Gastroesophageal sphincter (tissue), 4 donors: ENCODE measurements around the gene DST. TPM values are rescaled to one million over a fixed set of nuclear protein-coding genes. Genes with fewer than 3 reads are reported as not detected.

Source experiments
- ATAC-seq: fragments of 150-250 bp; one replicate; pipeline ENCODE4 v1.9.1; 2016; ENCODE audit warnings: mild to moderate bottlenecking, moderate library complexity
- H3K27ac ChIP-seq, 4 donors: fragments of 200-600 bp; sonication (generic) in 3 of 4; 1 replicate in 3 of 4; 2 replicates in 1 of 4; pipeline ENCODE4 v1.5.1; 2016 to 2019
- H3K27me3 ChIP-seq: fragments of 200-600 bp; sonication (generic); one replicate; pipeline ENCODE4 v1.5.1; 2019
- H3K36me3 ChIP-seq, 2 donors: fragments of 200-600 bp; sonication (generic); one replicate each; pipeline ENCODE4 v1.5.1; 2019; ENCODE audit warnings: control low read depth in 1 of 2
- H3K4me1 ChIP-seq, 3 donors: fragments of 200-600 bp; sonication (generic); 1 replicate in 2 of 3; 2 replicates in 1 of 3; pipeline ENCODE4 v1.5.1; 2016 to 2019; ENCODE audit warnings: control low read depth in 2 of 3
- H3K4me3 ChIP-seq, 2 donors: fragments of 200-600 bp; sonication (generic); one replicate each; pipeline ENCODE4 v1.5.1; 2019; ENCODE audit warnings: mild to moderate bottlenecking in 1 of 2, moderate library complexity in 1 of 2
- H3K9me3 ChIP-seq, 3 donors: fragments of 200-600 bp; sonication (generic); one replicate each; pipeline ENCODE4 v1.5.1; 2017 to 2019; ENCODE audit warnings: control low read depth in 2 of 3
- CTCF ChIP-seq, 4 experiments: fragments of 200-600 bp in 2 of 4; fragments of 450-650 bp in 2 of 4; sonication (generic) in 1 of 4; IDR thresholded peaks; one replicate each; pipeline ENCODE4 v1.5.1; 2017 to 2019; ENCODE audit warnings: antibody characterized with exemption in 4 of 4, mild to moderate bottlenecking in 2 of 4, moderate library complexity in 2 of 4
- EP300 ChIP-seq: sonication (generic); formaldehyde crosslinking; IDR thresholded peaks from one replicate; pipeline ENCODE4 v1.6.1; 2017; ENCODE audit warnings: antibody characterized with exemption, mild to moderate bottlenecking
- POLR2A ChIP-seq, 2 donors: fragments of 450-650 bp; IDR thresholded peaks; one replicate each; pipeline ENCODE4 v1.6.1; 2017; ENCODE audit warnings: antibody characterized with exemption in 2 of 2, mild to moderate bottlenecking in 2 of 2, moderate library complexity in 1 of 2
- POLR2AphosphoS5 ChIP-seq: sonication (generic); formaldehyde crosslinking; IDR thresholded peaks from one replicate; pipeline ENCODE4 v1.6.1; 2017; ENCODE audit warnings: antibody characterized with exemption
- WGBS, 2 donors: methylation state at CpG; one replicate each; pipeline ENCODE4 v1.1.5; 2018; ENCODE audit warnings: low coverage in 1 of 2; 5-methylcytosine and 5-hydroxymethylcytosine counted together
- total RNA-seq, 4 donors: library from RNA; depleted of rRNA; stranded (reverse); fragments of >200 nt; gene quantifications; one replicate each; pipeline ENCODE4 v1.1.0, GENCODE V29; 2016

Gene DST
- total RNA-seq, 4 donors from 2014 or later: 442 to 716 (median 661) TPM

- no peak for TF ChIP-seq CTCF (IDR thresholded peaks at IDR 0.05)
- no peak for TF ChIP-seq EP300
- TF ChIP-seq POLR2A (IDR thresholded peaks at IDR 0.05): no peak
- no peak for TF ChIP-seq POLR2AphosphoS5
- Histone ChIP-seq H3K4me3 (no peak overlapping the region), H3K36me3 (peaks cover 0 to 10% of the 10 kb centered on the region in 2 donors), H3K9me3 (no peaks in the 10 kb centered on the region), H3K27ac (peak overlapping the region in 1 of 4 donors; percentile 24), H3K27me3 (no peaks in the 10 kb centered on the region), H3K4me1 (peaks cover 3 to 56% (median 11%) of the 10 kb centered on the region in 3 donors)
- ATAC-seq: no peak
- 63 to 71% methylated on average over 1 of the region's 1 CpG for WGBS, 2 donors
Measured at GRCh38 chr6:56652231-56652630, 9.5 kb upstream of the DST start.

GRCh38 chr6:56650191-56650590, 7.5 kb upstream of the DST start:
- 100% methylated on average over 1 of the region's 1 CpG for WGBS, 2 donors
- ATAC-seq: no peak
- peak overlapping the region in 1 of 4 donors; percentile 4 for H3K27ac ChIP-seq

GRCh38 chr6:56649782-56650181, 7.1 kb upstream of the DST start:
- Histone ChIP-seq H3K4me1 (peaks cover 3 to 38% (median 11%) of the 10 kb centered on the region in 3 donors), H3K27ac (peak overlapping the region in 1 of 4 donors; percentile 4), H3K36me3 (peaks cover 0 to 33% of the 10 kb centered on the region in 2 donors), H3K27me3 (no peaks in the 10 kb centered on the region), H3K9me3 (no peaks in the 10 kb centered on the region), H3K4me3 (no peak overlapping the region)
- ATAC-seq: peak; percentile 64
- 63 to 78% methylated on average over 3 of the region's 3 CpGs for WGBS, 2 donors
- no peak for TF ChIP-seq POLR2A (IDR thresholded peaks at IDR 0.05)
- TF ChIP-seq EP300: no peak
- TF ChIP-seq CTCF (IDR thresholded peaks at IDR 0.05): no peak
- TF ChIP-seq POLR2AphosphoS5: no peak

More at GRCh38 chr6:56650191-56650590, 7.5 kb upstream of the DST start:
- peaks cover 0 to 29% of the 10 kb centered on the region in 2 donors for H3K36me3 ChIP-seq
- H3K4me3 ChIP-seq: no peak overlapping the region
- no peaks in the 10 kb centered on the region for H3K9me3 ChIP-seq
- H3K27me3 ChIP-seq: no peaks in the 10 kb centered on the region
- TF ChIP-seq POLR2A (IDR thresholded peaks at IDR 0.05) (no peak), CTCF (IDR thresholded peaks at IDR 0.05) (no peak), POLR2AphosphoS5 (no peak), EP300 (no peak)
- H3K4me1 ChIP-seq: peaks cover 3 to 39% (median 11%) of the 10 kb centered on the region in 3 donors

GRCh38 chr6:56649053-56649769, 6.5 kb upstream of the DST start:
- ATAC-seq: peak; percentile 66
- H3K4me1 ChIP-seq: peaks cover 3 to 38% (median 11%) of the 10 kb centered on the region in 3 donors
- no peaks in the 10 kb centered on the region for H3K9me3 ChIP-seq
- WGBS, 2 donors: 0 to 23% methylated on average over 1 of the region's 1 CpG
- H3K36me3 ChIP-seq: peaks cover 0 to 39% of the 10 kb centered on the region in 2 donors
- TF ChIP-seq POLR2AphosphoS5: no peak
- no peak for TF ChIP-seq CTCF (IDR thresholded peaks at IDR 0.05)
- TF ChIP-seq EP300: no peak
- no peak for TF ChIP-seq POLR2A (IDR thresholded peaks at IDR 0.05)
- no peak overlapping the region for H3K4me3 ChIP-seq
- peak overlapping the region in 1 of 4 donors; percentile 4 for H3K27ac ChIP-seq
- no peaks in the 10 kb centered on the region for H3K27me3 ChIP-seq
